OCI-LY7 (cell line): Measurements from ENCODE around the gene SGSM1. TPM values are rescaled to one million over a fixed set of nuclear protein-coding genes. Genes with fewer than 3 reads are reported as not detected.

Source experiments
- BruUV-seq: library from RNA; stranded (reverse); fragments of 400-500 nt; replicated peaks from 2 replicates; lab custom pipeline; 2021; lab: Mats Ljungman, UMichigan
- CTCF ChIA-PET: fragments of 300-600 bp; sonication (Branson Sonifier 250); formaldehyde crosslinking; loops from one replicate; lab custom pipeline; 2022; ENCODE audit warnings: antibody characterized with exemption; ENCODE audit not compliant: unreplicated experiment; lab: Charles Lee
- POLR2A ChIA-PET: fragments of 300-600 bp; sonication (Branson Sonifier 250); formaldehyde crosslinking; loops from one replicate; lab custom pipeline; 2022; ENCODE audit warnings: antibody characterized with exemption; lab: Charles Lee
- DNase-seq: peaks from one replicate; pipeline ENCODE4 v3.0.0-alpha.2; 2015; ENCODE audit warnings: low spot score
- H2AFZ ChIP-seq: fragments of 200-600 bp; sonication (generic), shearing (Covaris generic); 2 replicates; pipeline ENCODE4 v1.6.1; 2014; ENCODE audit warnings: mild to moderate bottlenecking, antibody characterized with exemption, low read length, moderate library complexity
- H3K27ac ChIP-seq: fragments of 200-600 bp; sonication (generic); 2 replicates; pipeline ENCODE4 v1.5.1; 2014; ENCODE audit warnings: mixed run types, low read depth, mild to moderate bottlenecking, moderate library complexity, low read length, inconsistent platforms; ENCODE audit not compliant: poor library complexity, severe bottlenecking
- H3K36me3 ChIP-seq: fragments of 200-600 bp; sonication (generic); 2 replicates; pipeline ENCODE4 v1.6.1; 2014; ENCODE audit warnings: mild to moderate bottlenecking, antibody characterized with exemption, low read length, moderate library complexity, mixed read lengths; ENCODE audit not compliant: insufficient read depth
- H3K4me1 ChIP-seq: fragments of 200-600 bp; sonication (generic); 2 replicates; pipeline ENCODE4 v1.5.1; 2014; ENCODE audit warnings: mild to moderate bottlenecking, low read length; ENCODE audit not compliant: insufficient read depth, poor library complexity, severe bottlenecking
- H3K4me2 ChIP-seq: fragments of 200-600 bp; sonication (generic); 2 replicates; pipeline ENCODE4 v1.6.1; 2014; ENCODE audit warnings: mild to moderate bottlenecking, low read length
- H3K4me3 ChIP-seq: fragments of 200-600 bp; sonication (generic); 2 replicates; pipeline ENCODE4 v1.5.1; 2014; ENCODE audit warnings: mild to moderate bottlenecking, low read depth, low read length; ENCODE audit not compliant: poor library complexity, severe bottlenecking
- H3K79me2 ChIP-seq: fragments of 200-600 bp; sonication (generic); 2 replicates; pipeline ENCODE4 v1.6.1; 2016; ENCODE audit warnings: low read depth, mild to moderate bottlenecking, low read length, moderate library complexity, mixed read lengths; ENCODE audit not compliant: insufficient read depth
- H3K9me2 ChIP-seq: fragments of 200-600 bp; sonication (generic); 2 replicates; pipeline ENCODE4 v1.6.1; 2016; ENCODE audit warnings: mild to moderate bottlenecking, low read length, mixed read lengths; ENCODE audit not compliant: insufficient read depth
- H3K9me3 ChIP-seq: fragments of 200-600 bp; sonication (generic); 2 replicates; pipeline ENCODE4 v1.6.1; 2014; ENCODE audit warnings: mild to moderate bottlenecking, mixed run types, low read length, mixed read lengths
- H4K20me1 ChIP-seq: fragments of 200-600 bp; sonication (generic); 2 replicates; pipeline ENCODE4 v1.6.1; 2014; ENCODE audit warnings: mild to moderate bottlenecking, antibody characterized with exemption, low read length, moderate library complexity, mixed read lengths; ENCODE audit not compliant: insufficient read depth
- CTCF ChIP-seq: fragments of 200-600 bp; sonication (generic); conservative IDR thresholded peaks from 2 replicates; pipeline ENCODE4 v1.5.1; 2014; ENCODE audit warnings: mild to moderate bottlenecking, antibody characterized with exemption, low read length, moderate library complexity, mixed read lengths
- EZH2phosphoT487 ChIP-seq: fragments of 200-600 bp; sonication (generic); IDR thresholded peaks from 2 replicates; pipeline ENCODE4 v1.6.1; 2018; ENCODE audit warnings: low read depth, borderline replicate concordance, mild to moderate bottlenecking, mixed run types, antibody characterized with exemption, low read length, moderate library complexity, mixed read lengths
- intact Hi-C: fragments of 100-400 bp; cut with micrococcal nuclease; formaldehyde crosslinking; loops from one replicate; pipeline ENCODE4 v1.10.0; 2022; ENCODE audit not compliant: unreplicated experiment
- total RNA-seq, 2 experiments: library from RNA; depleted of rRNA in 1 of 2; stranded (reverse); fragments of >200 nt in 1 of 2; shearing (Covaris generic) in 1 of 2; gene quantifications; 2 replicates each; pipeline ENCODE4 v1.2.3, GENCODE V29; 2014 to 2022

The SGSM1 gene
- total RNA-seq, 2 experiments from 2014 or later: not detected

GRCh38 chr22:24950272-24950902, 144.4 kb downstream of the SGSM1 start:
- CTCF ChIA-PET: no interaction called here
- no peak for TF ChIP-seq CTCF
- TF ChIP-seq EZH2phosphoT487: no peak
- no peak overlapping the region for H3K4me2 ChIP-seq
- no peak for DNase-seq
- H4K20me1 ChIP-seq: no peaks in the 10 kb centered on the region
- no peak overlapping the region for H3K27ac ChIP-seq
- H2AFZ ChIP-seq: no peak overlapping the region
- no peaks in the 10 kb centered on the region for H3K9me2 ChIP-seq
- no TSS peak for BruUV-seq
- H3K4me3 ChIP-seq: no peak overlapping the region
- POLR2A ChIA-PET: no interaction called here
- no peaks in the 10 kb centered on the region for H3K79me2 ChIP-seq
- H3K36me3 ChIP-seq: no peaks in the 10 kb centered on the region
- H3K4me1 ChIP-seq: no peaks in the 10 kb centered on the region
- intact Hi-C loops: no loop called here
- no peaks in the 10 kb centered on the region for H3K9me3 ChIP-seq

- H3K4me1 ChIP-seq: no peaks in the 10 kb centered on the region
- intact Hi-C loops: no loop called here
- no peak within 1 kb of the TSS for H3K27ac ChIP-seq
- no peak within 1 kb of the TSS for H3K4me2 ChIP-seq
- H2AFZ ChIP-seq: no peak within 1 kb of the TSS
- no peaks in the 10 kb centered on the region for H3K79me2 ChIP-seq
- POLR2A ChIA-PET: no interaction called here
- no peak for DNase-seq
- TF ChIP-seq EZH2phosphoT487 (no peak), CTCF (no peak)
- H3K9me2 ChIP-seq: no peaks in the 10 kb centered on the region
- no peak within 1 kb of the TSS for H3K4me3 ChIP-seq
- no peaks in the 10 kb centered on the region for H3K9me3 ChIP-seq
- no TSS peak for BruUV-seq
- no peaks in the 10 kb centered on the region for H3K36me3 ChIP-seq
- H4K20me1 ChIP-seq: no peaks in the 10 kb centered on the region
- CTCF ChIA-PET: no interaction called here
These were observed 146.2 kb downstream of the SGSM1 start, which contains the start of gene KIAA1671 for GRCh38 chr22:24951942-24952836. KIAA1671 (plus strand) TSS chr22:24952716; CDS start chr22:25028000, 75,284 bp downstream.
